ENCODE results near the gene USP53. TPM values are rescaled to one million over a fixed set of nuclear protein-coding genes. Genes with fewer than 3 reads are reported as not detected.
"Not testable (repeated sequence)": the region's sequence is repeated elsewhere in the genome, so short reads cannot be mapped to it uniquely, and the experiment has no call there.

The USP53 gene
- total and polyA plus RNA-seq, 2 donors (not counting 3 experiments of a cell fraction or from before 2014, with no cell fraction given), result 7.8 to 22.8 TPM

GRCh38 chr4:119172223-119172622, 40.3 kb upstream of the USP53 start:
- dilution Hi-C loops (cut with MboI; ENCODE audit: extremely low pct_ligation_motif_present, low sequenced_read_pairs), result no loop called here
- CTCF ChIA-PET, result interaction anchor here (2.1 kb wide), 1 partner anchor 8 kb away, joined by 7 read pairs; no protein-coding TSS in a partner anchor
- FAIRE-seq, result no peak

GRCh38 chr4:119173729-119174361, 38.7 kb upstream of the USP53 start:
- FAIRE-seq; H3K79me2 ChIP-seq (ENCODE audit: control insufficient read depth, insufficient read depth, low read length); H3K27me3 ChIP-seq (ENCODE audit: control insufficient read depth in 2 of 2, insufficient read depth in 2 of 2, low read length in 2 of 2); H3K4me2 ChIP-seq (ENCODE audit: insufficient read depth, low read length); H3K9ac ChIP-seq (replicated peaks; ENCODE audit: extremely low read depth, insufficient read depth, low read length); H3K27ac ChIP-seq (ENCODE audit: insufficient read depth, low read depth, low read length); intact Hi-C loops (cut with micrococcal nuclease); H4K20me1 ChIP-seq (replicated peaks; ENCODE audit: control insufficient read depth, extremely low read depth, insufficient read depth, low read length); H3K9me3 ChIP-seq (replicated peaks; ENCODE audit: control insufficient read depth, insufficient read depth, low read length); DNase-seq (ENCODE audit: low read depth, low spot score); H3K36me3 ChIP-seq (ENCODE audit: control insufficient read depth in 2 of 2, extremely low read depth in 1 of 2, insufficient read depth in 2 of 2, low read length in 2 of 2); H3K9me1 ChIP-seq (replicated peaks; ENCODE audit: control insufficient read depth, extremely low read depth, insufficient read depth, low read length); H3K4me1 ChIP-seq (ENCODE audit: control insufficient read depth, extremely low read depth, insufficient read depth, low read length); dilution Hi-C loops (cut with MboI; ENCODE audit: extremely low pct_ligation_motif_present, low sequenced_read_pairs); H3K4me3 ChIP-seq (replicated peaks in 1 of 3; ENCODE audit: insufficient read depth in 1 of 3, low read depth in 1 of 3, low read length in 3 of 3); BruUV-seq (replicated peaks); H2AFZ ChIP-seq (ENCODE audit: low read depth, low read length): not testable (repeated sequence)
- POLR2A ChIA-PET, result interaction anchor here (0.6 kb wide), 1 partner anchor 31 kb away, joined by 4 read pairs; no protein-coding TSS in a partner anchor
- CTCF ChIA-PET, result interaction anchor here (0.9 to 2.1 kb wide), 2 partner anchors 10 to 11 kb away, joined by 3 to 7 read pairs; no protein-coding TSS in a partner anchor

More at GRCh38 chr4:119172223-119172622, 40.3 kb upstream of the USP53 start:
- Histone ChIP-seq H3K79me2 (ENCODE audit: control insufficient read depth, insufficient read depth, low read length) (no peaks in the 10 kb centered on the region), H4K20me1 (replicated peaks; ENCODE audit: control insufficient read depth, extremely low read depth, insufficient read depth, low read length) (no peaks in the 10 kb centered on the region), H2AFZ (ENCODE audit: low read depth, low read length) (no peak overlapping the region), H3K27me3 (ENCODE audit: control insufficient read depth in 2 of 2, insufficient read depth in 2 of 2, low read length in 2 of 2) (no peaks in the 10 kb centered on the region), H3K4me2 (ENCODE audit: insufficient read depth, low read length) (no peak overlapping the region), H3K36me3 (ENCODE audit: control insufficient read depth in 2 of 2, extremely low read depth in 1 of 2, insufficient read depth in 2 of 2, low read length in 2 of 2) (no peaks in the 10 kb centered on the region), H3K27ac (ENCODE audit: insufficient read depth, low read depth, low read length) (no peak overlapping the region), H3K9me1 (replicated peaks; ENCODE audit: control insufficient read depth, extremely low read depth, insufficient read depth, low read length) (no peaks in the 10 kb centered on the region), H3K4me3 (replicated peaks in 1 of 3; ENCODE audit: insufficient read depth in 1 of 3, low read depth in 1 of 3, low read length in 3 of 3) (no peak overlapping the region), H3K9ac (replicated peaks; ENCODE audit: extremely low read depth, insufficient read depth, low read length) (no peak overlapping the region), H3K4me1 (ENCODE audit: control insufficient read depth, extremely low read depth, insufficient read depth, low read length) (no peaks in the 10 kb centered on the region), H3K9me3 (replicated peaks; ENCODE audit: control insufficient read depth, insufficient read depth, low read length) (no peaks in the 10 kb centered on the region)
- intact Hi-C loops (cut with micrococcal nuclease), result no loop called here
- TF ChIP-seq GATA2 (IDR thresholded peaks at IDR 0.05; ENCODE audit: insufficient read depth, insufficient read length, low read depth, low read length) (no peak), JUN (IDR thresholded peaks at IDR 0.05; ENCODE audit: borderline replicate concordance, insufficient read depth, insufficient read length, low read depth) (no peak), FOS (IDR thresholded peaks at IDR 0.05; ENCODE audit: borderline replicate concordance, insufficient read depth, low read length) (no peak), POLR2AphosphoS5 (IDR thresholded peaks at IDR 0.05; ENCODE audit: insufficient read depth, low read depth, low read length) (no peak), CTCF (IDR thresholded peaks at IDR 0.05; ENCODE audit: extremely low read depth in 1 of 2, insufficient read depth in 1 of 2, low read depth in 1 of 2, low read length in 2 of 2) (no peak), MYC (IDR thresholded peaks at IDR 0.05; ENCODE audit: low read depth, low read length) (no peak), POLR2A (IDR thresholded peaks at IDR 0.05; ENCODE audit: low read depth, low read length) (no peak), EZH2 (IDR thresholded peaks at IDR 0.05; ENCODE audit: borderline replicate concordance, low read depth, low read length, severe bottlenecking) (no peak)
- TF ChIP-seq, protein P1, sequence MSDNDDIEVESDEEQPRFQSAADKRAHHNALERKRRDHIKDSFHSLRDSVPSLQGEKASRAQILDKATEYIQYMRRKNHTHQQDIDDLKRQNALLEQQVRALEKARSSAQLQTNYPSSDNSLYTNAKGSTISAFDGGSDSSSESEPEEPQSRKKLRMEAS (IDR thresholded peaks at IDR 0.05; ENCODE audit: insufficient read depth, insufficient read length), result no peak
- BruUV-seq (replicated peaks), result no TSS peak
- POLR2A ChIA-PET, result interaction anchor here (0.6 kb wide), 1 partner anchor 25 kb away, joined by 3 read pairs; no protein-coding TSS in a partner anchor
- no peak for DNase-seq (ENCODE audit: low read depth, low spot score)
